GM18858 (cell line): ENCODE results near the gene DUSP5.
A peak's percentile ranks its signal among the peaks of the same experiment; 100 is the strongest.
"Not testable (repeated sequence)": the region's sequence is repeated elsewhere in the genome, so short reads cannot be mapped to it uniquely, and the experiment has no call there.

Experiments
- ATAC-seq: cut with Tn5 transposase; IDR thresholded peaks from one replicate; pipeline ENCODE4 v1.9.1; 2021; ENCODE audit not compliant: unreplicated experiment

DUSP5 gene, protein sequence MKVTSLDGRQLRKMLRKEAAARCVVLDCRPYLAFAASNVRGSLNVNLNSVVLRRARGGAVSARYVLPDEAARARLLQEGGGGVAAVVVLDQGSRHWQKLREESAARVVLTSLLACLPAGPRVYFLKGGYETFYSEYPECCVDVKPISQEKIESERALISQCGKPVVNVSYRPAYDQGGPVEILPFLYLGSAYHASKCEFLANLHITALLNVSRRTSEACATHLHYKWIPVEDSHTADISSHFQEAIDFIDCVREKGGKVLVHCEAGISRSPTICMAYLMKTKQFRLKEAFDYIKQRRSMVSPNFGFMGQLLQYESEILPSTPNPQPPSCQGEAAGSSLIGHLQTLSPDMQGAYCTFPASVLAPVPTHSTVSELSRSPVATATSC

DNA sequence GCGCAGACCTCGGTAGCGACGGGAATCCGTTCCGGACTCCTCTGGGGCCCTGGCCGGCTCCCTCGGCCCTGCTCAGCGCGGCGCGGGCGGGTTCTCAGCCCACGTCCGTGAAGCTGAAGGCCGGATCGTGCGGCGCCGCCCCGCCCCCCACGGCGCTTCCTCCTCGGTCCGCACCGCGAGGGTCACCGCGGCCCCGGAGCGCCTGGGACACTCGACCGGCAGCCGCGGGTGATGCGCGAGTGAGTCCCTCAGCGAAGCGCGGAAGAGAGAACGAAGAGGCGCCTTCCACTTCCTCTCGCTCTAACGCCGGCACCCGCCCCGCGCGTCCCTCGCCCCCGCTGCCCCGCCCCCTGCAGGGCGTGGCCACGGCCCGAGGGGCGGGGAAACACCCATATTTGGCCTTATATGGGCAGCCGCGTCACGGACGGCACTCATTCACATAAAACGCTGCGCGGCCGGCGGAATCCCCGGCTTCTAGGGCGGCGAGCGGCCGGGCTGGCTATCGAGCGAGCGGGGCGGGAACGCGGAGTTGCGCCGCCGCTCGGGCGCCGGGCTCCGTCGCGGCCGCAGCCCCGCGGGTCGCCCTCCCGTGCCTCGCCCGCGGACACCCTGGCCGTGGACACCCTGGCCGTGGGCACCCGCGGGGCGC is at the start of gene DUSP5:
TSS of gene DUSP5 (plus strand) at position 470 of the 649 bp plus-strand sequence. CDS start 215 bp downstream, outside the sequence.
- ATAC-seq: peak; percentile 52

DNA sequence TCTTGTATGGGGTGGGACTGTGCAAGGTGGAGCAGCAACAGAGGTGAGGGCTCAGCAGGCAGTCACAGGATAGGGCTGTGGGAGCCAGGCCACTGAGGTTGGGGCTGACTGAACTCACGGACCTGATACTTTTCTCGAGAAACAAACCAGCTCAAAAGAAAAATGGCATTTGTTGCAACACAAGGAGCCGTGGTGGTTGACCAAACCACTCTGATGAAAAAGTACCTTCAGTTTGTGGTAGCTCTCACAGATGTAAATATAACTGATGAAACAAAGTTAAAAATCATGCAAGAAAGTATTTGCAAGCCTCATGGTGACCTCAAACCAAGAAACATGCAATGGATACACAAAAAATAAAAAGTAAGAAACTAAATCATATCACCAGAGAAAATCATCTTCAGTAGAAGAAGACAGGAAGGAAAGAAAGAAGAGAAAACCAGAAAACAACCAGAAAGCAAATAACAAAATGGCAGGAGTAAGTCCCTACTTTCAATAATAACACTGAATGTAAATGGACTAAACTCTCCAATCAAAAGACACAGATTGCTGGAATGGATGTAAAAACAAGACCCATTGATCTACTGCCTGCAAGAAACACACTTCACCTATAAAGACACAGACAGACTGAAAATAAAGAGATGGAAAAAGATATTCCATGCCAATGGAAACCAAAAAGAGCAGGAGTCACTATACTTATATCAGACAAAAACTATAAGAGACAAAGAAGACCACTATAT is 48.9 kb upstream of the DUSP5 start:
- ATAC-seq: no peak

DNA sequence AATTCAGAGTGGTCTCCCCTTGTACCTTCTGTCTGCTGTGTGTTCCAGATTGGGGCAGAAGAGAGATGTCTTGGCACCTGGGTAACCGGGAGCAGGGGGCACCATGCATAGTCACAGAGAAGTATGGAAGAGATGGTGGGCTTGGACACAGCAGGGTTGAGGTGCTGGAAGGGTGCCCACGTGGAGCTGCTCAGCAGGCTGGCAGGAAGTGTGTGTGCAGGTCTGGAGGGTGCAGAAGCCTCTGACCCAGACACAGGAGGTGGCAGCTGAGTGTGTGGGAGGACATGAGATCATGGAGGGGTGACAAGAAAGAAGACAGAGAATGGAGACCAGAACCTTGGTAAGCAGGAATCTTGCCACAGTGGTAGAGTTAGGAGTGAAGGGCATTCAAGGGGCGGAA is 42.3 kb upstream of the DUSP5 start:
- no peak for ATAC-seq

DNA sequence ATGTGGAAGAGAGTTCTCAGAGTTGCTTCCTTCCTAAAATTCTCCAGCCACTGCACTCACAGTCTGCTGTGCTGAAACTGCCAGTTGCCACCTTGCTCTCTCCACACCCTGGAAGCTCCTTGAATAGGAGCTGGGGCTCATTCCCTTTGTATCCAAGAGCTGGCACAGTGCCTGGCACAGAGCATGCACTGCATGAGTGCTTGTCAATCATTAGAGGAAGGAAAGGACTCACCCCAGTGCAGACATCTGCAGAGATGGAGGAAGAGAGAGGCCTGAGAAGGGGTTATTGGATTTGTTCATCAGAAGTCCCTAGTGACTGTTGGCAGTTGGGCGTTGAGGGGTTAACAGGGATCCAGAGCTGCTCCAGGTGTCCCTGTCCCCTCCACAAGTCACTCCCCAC is 41.7 kb upstream of the DUSP5 start:
- no peak for ATAC-seq

DNA sequence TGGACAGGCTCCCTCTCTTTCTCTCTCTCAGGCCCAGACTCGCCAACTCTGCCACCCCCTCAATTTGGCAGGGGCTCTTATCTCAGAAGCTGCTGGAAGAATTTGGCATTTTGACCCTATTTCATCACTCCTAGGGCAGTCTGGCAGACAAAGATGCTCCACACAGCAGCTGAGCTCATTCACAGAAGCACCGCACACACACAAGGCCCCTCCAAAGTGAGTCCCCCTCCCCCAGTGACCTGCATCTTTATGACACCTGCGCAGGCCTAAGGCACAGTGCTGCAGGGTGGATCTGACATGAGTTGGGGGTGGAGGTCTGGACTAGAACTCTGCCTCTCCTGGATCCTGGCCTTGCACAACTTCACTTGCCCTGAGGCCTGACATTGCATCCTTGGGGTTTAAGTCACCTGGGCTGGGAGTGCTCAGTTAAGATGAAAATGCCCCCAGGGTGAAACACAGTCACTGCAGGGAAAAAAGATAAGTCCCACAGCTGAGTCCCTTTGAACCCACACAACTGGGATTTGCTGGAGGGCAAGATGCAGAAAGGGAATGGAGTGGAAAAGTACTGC is 41.1 kb upstream of the DUSP5 start:
- no peak for ATAC-seq

DNA sequence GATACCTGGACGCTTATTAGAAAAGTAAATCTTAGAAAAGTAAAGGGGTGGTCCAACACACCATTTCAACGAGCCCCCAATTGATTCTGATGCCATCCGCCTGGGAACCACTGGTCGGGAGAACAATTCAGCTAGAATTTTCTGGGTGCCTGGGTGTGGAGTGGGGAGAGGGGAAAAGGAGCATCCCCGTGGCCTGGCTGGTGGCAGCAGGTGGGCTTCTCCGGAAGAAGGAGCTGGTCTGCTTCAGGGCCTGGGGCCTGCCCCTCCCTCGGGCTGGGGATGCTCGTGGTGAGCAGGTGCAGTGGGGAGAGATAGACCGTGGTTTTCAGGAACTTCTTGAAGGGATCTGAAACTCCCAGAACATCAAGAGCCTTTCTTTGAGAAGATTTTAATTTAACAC is 39.9 kb upstream of the DUSP5 start:
- ATAC-seq: peak; percentile 10

DNA sequence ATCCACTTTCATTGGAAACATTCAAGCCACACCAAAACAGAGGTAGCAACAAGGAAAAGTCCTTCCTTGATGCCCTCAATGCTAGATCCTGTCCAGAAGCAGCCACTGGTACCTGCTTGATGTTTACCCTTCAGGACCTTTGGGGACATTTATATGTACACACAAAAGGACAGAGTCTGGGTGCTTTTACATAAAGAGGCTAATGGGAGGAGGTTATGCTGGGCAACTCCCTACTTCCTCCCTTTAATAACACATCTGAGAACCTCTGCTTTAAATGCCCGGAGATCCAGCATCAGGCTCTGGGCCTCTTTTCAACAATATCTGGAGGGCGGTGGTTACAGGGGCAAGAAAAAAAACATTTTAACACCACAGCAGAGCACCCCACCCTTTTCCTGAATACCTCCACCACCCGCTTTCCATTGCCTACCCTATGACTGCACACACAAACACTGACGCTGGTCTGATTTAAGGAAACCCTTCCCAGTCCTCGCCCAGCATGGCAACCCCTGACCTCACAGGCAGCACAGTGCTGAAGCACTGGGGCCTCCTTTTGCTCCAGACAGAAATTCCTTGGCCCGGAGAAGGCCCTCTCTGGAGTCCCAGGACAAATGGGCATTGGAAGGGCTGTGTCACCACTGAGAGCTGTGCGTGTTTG is 39.3 kb upstream of the DUSP5 start:
- peak; percentile 38 for ATAC-seq

DNA sequence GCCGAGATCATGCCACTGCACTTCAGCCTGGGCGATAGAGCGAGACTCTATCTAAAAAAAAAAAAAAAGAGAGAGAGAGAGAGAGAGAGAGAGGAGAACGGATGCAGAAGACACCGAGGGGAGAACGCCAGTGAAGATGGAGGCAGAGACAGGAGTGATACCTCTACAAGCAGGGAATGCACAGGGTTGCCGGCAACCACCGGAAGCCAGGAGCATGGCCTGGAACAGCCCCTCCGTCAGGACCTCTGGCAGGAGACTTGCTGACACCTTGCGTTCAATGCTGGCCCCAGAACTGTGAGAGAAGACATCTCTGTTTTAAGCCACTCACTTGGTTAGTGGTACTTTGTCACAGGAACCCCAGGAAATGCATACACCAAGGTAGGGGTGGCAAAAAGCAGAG is 38.1 kb upstream of the DUSP5 start:
- ATAC-seq: no peak

DNA sequence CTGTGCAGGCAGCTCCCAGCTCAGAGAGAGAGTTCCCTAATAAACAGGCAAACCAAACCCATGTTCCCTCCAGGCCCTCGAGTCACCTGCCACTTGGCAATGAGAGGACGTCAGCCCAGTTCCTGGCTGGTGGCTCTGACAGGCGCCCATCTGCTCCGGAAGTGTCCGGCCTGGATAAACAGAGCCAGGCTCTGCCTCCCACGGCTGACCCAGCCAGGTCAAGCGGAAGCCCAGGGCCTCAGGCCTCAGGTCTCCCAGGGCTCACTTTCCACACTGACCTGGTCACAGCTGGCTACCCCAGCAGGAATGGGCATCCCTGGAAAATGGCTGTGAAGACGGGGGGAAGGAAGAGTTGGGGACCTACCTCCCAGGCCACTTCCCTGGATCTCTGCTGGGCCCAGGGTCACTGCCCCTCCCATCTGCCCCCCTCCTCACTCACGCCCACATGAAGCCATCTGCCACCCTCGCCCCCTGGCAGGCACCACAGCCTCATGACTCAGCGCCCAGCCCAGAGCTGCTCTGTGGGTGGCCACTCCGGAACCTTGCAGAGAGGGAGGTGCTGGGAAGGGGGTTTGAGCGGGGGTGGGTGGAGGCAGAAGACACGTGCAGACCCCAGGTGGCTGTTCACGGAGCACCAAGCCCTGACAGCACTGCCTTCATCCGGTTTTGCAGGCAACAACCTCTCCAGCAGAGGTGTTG is 37.4 kb upstream of the DUSP5 start:
- ATAC-seq: no peak

DNA sequence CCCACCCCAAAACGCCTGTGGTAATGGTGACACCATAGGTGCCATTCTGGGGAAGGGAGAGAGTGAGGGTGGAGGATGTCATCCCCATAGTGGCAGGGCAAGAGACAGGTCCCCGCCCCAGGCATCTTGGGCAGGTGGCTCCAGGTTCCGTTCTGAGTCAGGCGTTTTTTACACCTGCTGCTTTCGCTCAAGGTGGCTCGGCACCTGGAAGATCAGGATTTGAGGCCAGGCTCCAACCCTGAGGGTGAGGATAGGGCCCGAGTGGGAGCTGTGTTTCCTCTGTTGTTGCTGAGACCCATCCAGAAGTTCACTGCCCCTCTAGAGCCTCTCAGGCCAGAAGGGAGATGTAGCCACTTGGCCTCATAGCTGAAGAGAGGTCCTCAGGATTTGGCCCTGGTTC is 36.6 kb upstream of the DUSP5 start:
- no peak for ATAC-seq

DNA sequence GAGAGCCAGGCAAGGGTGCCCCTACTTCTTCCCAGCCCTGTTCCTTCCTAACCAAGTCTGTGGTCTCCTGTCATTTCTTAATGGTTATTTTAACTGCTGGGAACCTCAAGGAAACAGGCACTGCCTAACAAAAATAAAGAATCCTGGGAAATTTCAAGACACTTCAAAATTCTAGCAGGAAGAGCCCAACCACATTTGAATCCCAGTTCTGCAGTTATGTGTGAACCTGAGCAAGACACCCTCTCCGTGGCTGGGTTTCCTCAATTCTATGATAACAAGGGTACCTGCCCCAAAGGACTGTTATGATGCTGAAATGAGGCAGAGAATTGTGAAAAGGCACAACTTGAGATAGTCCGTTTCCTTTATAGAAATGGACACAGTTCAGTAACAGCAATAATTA is 36.2 kb upstream of the DUSP5 start:
- ATAC-seq: no peak

DNA sequence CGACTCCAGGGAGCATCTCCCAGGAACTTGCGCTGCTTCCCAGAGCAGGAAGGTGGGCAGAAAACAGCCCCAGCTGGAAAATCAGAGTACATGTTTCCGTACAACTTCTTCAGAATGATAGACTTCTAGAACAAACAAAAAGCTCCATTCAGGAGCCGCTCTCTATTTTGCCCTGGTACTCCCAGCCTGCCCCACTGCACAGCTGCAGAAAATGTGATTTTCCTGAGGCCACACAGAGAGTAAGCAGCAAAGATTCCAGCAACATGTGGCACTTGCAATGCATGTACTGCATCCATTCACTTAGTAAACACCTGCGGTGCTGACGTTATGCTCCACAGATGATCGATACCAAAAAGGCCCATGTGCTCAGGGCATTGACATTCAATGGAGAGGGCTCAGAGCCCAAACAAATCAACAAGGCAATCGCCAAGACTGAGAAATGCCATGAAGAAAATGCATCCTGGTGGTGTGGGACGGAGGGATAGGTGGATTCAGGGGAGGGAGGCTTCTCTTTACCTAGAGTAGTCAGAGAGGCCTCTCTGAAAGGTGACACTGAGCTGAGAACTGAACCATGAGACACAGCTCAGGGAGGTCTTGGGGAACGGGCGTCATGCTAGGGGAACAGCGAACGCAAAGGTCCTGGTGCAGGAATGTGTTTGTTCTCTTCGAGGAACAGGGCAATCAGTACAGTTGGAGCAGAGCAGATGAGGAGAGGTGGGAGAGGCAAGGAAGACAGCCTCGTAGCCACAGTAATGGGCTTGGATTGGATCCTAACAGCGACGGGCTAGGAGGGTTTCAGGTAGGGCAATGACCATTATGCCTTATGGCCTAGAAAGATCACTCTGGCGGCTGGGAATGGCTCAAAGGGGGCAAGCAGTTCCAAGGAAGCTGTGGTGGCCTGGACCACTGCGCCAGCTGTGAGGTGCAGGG is 35.3 kb upstream of the DUSP5 start:
- ATAC-seq: no peak

DNA sequence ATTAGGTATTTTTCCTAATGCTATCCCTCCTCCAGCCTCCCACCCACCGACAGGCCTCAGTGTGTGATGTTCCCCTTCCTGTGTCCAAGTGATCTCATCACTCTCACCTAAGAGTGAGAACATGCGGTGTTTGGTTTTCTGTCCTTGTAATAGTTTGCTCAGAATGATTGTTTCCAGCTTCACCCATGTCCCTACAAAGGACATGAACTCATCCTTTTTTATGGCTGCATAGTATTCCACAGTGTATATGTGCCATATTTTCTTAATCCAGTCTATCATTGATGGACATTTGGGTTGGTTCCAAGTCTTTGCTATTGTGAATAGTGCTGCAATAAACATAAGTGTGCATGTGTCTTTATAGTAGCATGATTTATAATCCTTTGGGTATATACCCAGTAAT is 29.4 kb upstream of the DUSP5 start:
- ATAC-seq: not testable (repeated sequence)

DNA sequence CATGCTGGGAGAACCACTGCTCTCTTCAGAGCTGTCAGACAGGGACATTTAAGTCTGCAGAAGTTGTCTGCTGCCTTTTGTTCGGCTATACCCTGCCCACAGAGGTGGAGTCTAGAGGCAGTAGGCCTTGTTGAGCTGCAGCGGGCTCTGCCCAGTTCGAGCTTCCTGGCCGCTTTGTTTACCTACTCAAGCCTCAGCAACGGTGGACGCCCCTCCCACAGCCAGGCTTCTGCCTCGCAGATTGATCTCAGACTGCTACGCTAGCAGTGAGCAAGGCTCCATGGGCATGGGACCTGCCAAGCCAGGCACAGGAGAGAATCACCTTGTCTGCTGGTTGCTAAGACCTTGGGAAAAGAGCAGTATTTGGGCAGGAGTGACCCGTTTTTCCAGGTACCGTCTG is 27.2 kb upstream of the DUSP5 start:
- ATAC-seq: not testable (repeated sequence)

DNA sequence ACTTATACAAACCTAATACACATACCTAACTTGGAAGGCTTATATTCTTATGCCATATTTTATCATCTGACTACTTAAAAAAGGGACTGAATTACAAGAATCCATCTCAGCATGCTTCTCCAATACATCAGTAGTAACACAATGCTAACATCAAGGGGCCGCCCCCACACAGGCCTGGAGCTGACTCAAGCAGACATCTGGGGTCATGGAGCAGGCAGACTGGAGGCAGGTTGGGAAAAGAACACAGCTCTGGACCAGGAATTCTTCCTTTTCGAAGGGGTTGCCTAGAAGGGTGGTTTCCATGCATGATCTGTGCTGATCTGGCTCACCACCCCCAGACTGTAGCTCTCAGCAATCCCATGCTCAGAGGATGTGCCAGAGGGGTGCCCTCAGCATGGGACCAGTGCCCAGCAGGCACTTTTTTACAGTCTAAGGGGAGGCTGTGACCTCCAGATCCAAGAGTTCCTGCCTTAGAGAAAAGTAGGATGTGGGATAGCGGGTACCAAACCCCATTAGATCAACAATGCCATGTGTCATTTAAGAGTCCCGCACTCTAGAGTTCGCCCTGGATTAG is 26.1 kb upstream of the DUSP5 start:
- ATAC-seq: no peak

DNA sequence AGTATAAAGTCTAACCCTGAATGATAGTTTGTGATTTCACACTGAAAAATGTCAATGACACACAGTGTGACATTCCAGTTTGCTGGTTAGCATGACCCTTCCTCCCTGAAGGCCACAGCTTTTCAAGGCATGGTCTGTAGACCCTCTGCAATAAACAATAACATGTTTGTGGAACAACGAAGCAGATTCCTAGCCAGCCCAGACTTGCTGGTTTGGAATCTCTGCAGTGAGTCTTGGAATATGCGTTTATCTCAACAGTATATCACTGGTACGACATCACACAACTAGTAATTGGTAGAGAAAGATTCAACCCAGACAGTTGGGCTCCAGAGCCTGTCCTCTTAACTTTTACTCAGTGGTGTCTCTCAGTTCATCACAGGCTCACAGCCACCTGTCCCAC is 23.7 kb upstream of the DUSP5 start:
- no peak for ATAC-seq

DNA sequence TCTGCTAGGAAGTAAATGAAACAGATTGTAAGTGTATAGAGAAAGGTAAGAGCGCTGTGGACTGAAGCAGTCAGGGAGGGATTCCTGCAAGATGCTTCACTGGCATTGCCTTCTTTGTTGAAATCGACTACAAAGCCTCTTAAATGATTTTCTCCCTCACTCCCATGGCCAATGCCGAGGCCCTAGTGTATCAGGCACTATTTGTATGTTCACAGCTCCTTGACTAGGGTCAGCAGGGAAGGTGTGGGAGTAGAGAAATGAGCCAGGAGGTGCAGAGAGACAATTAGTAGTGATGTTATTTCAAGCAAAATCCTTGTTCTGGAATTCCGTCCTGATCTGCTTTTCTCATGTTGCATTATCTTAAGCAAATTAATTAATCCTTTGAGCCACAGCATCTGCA is 22.9 kb upstream of the DUSP5 start:
- no peak for ATAC-seq

DNA sequence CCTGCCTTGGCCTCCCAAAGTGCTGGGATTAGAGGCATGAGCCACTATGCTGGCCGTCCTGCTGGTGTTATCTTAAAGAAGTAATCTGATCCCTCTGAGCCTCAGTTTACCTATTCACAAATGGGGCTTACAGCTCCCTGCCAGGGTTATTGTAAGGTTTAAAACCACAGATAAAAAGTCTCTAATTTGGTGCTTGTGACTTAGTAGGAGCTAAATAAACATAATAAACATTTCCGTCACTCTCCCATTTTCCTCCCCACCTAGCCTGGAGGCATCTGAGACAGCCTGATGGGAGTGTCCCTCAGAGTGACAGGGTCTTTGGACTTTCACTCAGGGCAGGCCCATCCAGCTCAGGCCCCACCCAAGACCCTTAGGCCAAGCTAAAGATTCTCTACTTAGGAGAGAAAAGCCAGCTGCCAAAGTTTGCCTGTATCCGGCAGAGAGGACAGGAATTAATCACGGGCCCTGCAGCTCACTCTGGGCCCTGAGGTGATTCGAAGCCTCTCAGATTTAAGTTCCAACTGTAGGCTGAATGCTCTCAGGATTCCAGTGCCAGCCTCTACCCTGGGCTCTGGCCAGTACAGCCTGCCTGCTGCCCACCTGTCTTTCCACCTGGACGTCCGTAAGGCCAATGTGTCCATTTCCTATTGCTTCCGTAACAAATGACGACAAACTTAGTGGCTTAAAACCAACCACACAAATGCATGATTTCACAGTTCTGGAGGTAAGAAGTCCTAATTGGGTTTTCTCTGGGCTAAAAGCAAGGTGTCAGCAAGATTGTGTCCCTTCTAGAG is 21.8 kb upstream of the DUSP5 start:
- no peak for ATAC-seq
